ENCODE results near the gene IGSF11.
"Not testable (repeated sequence)": the region's sequence is repeated elsewhere in the genome, so short reads cannot be mapped to it uniquely, and the experiment has no call there.

Gene IGSF11

DNA sequence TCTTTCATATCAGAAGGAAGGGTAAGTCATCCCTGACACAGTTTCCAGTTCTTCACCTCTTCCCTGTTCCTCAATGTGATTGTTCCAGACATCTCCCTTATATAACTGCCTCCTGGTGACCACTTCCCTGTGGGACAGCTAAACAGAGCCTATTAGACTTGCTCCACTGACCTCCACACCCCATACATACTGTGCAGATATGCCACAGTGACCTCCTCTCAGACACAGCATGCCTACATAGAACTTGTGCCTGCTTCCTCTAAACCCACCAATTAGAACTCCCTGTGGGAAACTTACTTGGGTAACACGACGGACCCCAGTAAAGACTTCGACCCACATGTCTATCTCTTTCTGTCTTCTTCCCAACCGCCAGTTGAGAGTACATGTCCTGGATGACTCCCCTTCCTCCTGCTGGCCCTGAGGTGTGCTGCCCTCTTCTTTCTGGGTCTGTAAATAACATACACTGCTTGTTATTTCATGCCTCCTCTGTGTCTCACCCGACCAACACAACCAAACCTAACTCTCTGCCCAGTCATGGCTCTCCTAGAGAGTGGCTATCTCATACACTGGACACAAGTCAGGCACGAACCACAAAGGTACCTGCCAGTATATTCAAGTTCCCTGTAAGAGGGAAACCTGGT is 53.0 kb downstream of the IGSF11 start:
- in situ Hi-C loops (cut with HindIII; ENCODE audit: low pct_unique_long_range_greater_than_20kb, low sequenced_read_pairs): no loop called here
- TF ChIP-seq JUND (IDR thresholded peaks at IDR 0.05; ENCODE audit: low read depth): no peak
- DNase-seq (ENCODE audit: low read depth in 1 of 2, low spot score in 1 of 2): no peak

- in situ Hi-C loops (cut with HindIII; ENCODE audit: low pct_unique_long_range_greater_than_20kb, low sequenced_read_pairs): no loop called here
- TF ChIP-seq JUND (IDR thresholded peaks at IDR 0.05; ENCODE audit: low read depth): no peak
- DNase-seq (ENCODE audit: low read depth in 1 of 2, low spot score in 1 of 2): no peak
Measured at GRCh38 chr3:118980832-118981231, 53.8 kb downstream of the IGSF11 start.

DNA sequence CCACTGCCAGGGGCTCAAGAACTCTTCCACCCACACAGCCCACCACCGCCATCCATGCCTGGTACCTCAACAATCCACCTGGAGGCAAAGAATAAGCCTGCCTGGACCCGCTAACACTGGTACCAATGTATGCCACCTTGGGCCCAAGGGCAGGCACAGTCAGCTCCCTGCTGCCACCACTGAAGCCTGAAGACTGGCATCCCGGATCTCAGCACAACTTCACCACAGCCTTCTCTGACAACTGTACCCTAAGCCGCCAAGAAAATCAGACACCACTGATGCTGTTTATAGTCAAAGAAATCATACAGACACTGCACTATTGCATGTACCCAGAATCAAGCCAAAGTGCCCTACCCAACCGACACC is 56.3 kb downstream of the IGSF11 start:
- DNase-seq (ENCODE audit: low read depth in 1 of 2, low spot score in 1 of 2): no peak
- no peak for TF ChIP-seq JUND (IDR thresholded peaks at IDR 0.05; ENCODE audit: low read depth)
- in situ Hi-C loops (cut with HindIII; ENCODE audit: low pct_unique_long_range_greater_than_20kb, low sequenced_read_pairs): no loop called here

- in situ Hi-C loops (cut with HindIII; ENCODE audit: low pct_unique_long_range_greater_than_20kb, low sequenced_read_pairs): no loop called here
- no peak for DNase-seq (ENCODE audit: low read depth in 1 of 2, low spot score in 1 of 2)
- TF ChIP-seq JUND (IDR thresholded peaks at IDR 0.05; ENCODE audit: low read depth): no peak
Measured at GRCh38 chr3:118977671-118978392, 56.8 kb downstream of the IGSF11 start.

- no peak for DNase-seq (ENCODE audit: low read depth in 1 of 2, low spot score in 1 of 2)
- in situ Hi-C loops (cut with HindIII; ENCODE audit: low pct_unique_long_range_greater_than_20kb, low sequenced_read_pairs): no loop called here
- no peak for TF ChIP-seq JUND (IDR thresholded peaks at IDR 0.05; ENCODE audit: low read depth)
Measured at GRCh38 chr3:118977118-118977517, 57.5 kb downstream of the IGSF11 start.

DNA sequence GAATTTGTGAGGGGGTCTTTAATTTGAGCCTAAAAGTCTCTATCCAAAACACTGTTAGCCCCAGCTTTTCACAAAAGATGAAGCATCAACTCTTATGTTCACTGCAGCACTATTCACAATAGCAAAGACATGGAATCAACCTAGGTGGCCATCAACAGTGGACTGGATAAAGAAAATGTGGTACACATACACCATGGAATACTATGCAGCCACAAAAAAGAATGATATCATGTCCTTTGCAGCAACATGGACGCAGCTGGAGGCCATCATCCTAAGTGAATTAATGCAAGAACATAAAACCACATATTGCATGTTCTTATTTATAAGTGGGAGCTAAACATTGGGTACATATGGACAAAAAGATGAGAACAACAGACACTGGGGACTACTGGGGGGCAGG is 59.2 kb downstream of the IGSF11 start:
- in situ Hi-C loops (cut with HindIII; ENCODE audit: low pct_unique_long_range_greater_than_20kb, low sequenced_read_pairs); DNase-seq (ENCODE audit: low read depth in 1 of 2, low spot score in 1 of 2): not testable (repeated sequence)

DNA sequence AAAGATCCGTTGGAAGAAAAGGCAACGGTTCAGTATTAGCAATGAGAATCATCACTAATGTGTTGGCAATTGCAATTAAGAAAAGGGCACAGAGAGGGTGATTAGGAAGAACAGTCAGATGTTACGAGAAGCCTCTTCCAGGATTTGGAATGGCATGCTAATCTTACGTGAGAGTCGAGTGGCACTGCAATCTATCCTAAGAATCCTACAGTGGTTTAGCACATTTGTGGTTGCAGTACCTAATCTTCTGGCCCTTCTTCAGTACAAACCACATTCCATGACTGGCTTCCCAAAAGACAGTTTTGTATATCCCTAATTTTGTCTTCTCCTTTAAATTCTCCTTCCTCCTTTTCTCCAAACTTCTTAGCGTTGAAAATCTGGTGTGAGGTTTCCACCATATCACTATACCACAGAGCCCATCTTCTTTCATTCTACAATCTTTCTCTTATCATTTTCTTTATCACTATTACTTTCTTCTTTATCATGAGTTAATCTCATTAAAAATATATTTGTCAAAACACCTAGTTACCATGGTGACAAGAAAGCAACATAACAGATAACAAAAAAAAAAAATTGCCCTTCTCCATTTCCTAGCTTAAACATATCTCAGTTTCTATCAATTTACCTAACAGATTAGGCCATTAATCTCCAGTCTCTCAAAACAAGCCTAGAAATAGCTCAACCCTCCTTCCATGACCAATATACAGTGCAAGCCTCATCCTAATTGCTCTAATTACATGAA is 60.1 kb downstream of the IGSF11 start:
- no peak for DNase-seq (ENCODE audit: low read depth in 1 of 2, low spot score in 1 of 2)

GRCh38 chr3:118973050-118973449 is 61.6 kb downstream of the IGSF11 start:
- no peak for DNase-seq (ENCODE audit: low read depth in 1 of 2, low spot score in 1 of 2)
- TF ChIP-seq JUND (IDR thresholded peaks at IDR 0.05; ENCODE audit: low read depth): no peak
- in situ Hi-C loops (cut with HindIII; ENCODE audit: low pct_unique_long_range_greater_than_20kb, low sequenced_read_pairs): no loop called here

More for the DNA sequence above, 60.1 kb downstream of the IGSF11 start:
- TF ChIP-seq JUND (IDR thresholded peaks at IDR 0.05; ENCODE audit: low read depth): no peak
- in situ Hi-C loops (cut with HindIII; ENCODE audit: low pct_unique_long_range_greater_than_20kb, low sequenced_read_pairs): no loop called here

- TF ChIP-seq JUND (IDR thresholded peaks at IDR 0.05; ENCODE audit: low read depth): no peak
- in situ Hi-C loops (cut with HindIII; ENCODE audit: low pct_unique_long_range_greater_than_20kb, low sequenced_read_pairs): no loop called here
- no peak for DNase-seq (ENCODE audit: low read depth in 1 of 2, low spot score in 1 of 2)
Measured at GRCh38 chr3:118970819-118971218, 63.8 kb downstream of the IGSF11 start.

GRCh38 chr3:118968640-118969039 is 66.0 kb downstream of the IGSF11 start:
- no peak for TF ChIP-seq JUND (IDR thresholded peaks at IDR 0.05; ENCODE audit: low read depth)
- in situ Hi-C loops (cut with HindIII; ENCODE audit: low pct_unique_long_range_greater_than_20kb, low sequenced_read_pairs): no loop called here
- DNase-seq (ENCODE audit: low read depth in 1 of 2, low spot score in 1 of 2): no peak

- no peak for DNase-seq (ENCODE audit: low read depth in 1 of 2, low spot score in 1 of 2)
- in situ Hi-C loops (cut with HindIII; ENCODE audit: low pct_unique_long_range_greater_than_20kb, low sequenced_read_pairs): no loop called here
- TF ChIP-seq JUND (IDR thresholded peaks at IDR 0.05; ENCODE audit: low read depth): no peak
Measured at GRCh38 chr3:118968111-118968510, 66.5 kb downstream of the IGSF11 start.

- no peak for DNase-seq (ENCODE audit: low read depth in 1 of 2, low spot score in 1 of 2)
- in situ Hi-C loops (cut with HindIII; ENCODE audit: low pct_unique_long_range_greater_than_20kb, low sequenced_read_pairs): no loop called here
- no peak for TF ChIP-seq JUND (IDR thresholded peaks at IDR 0.05; ENCODE audit: low read depth)
Measured at GRCh38 chr3:118966700-118967099, 67.9 kb downstream of the IGSF11 start.

DNA sequence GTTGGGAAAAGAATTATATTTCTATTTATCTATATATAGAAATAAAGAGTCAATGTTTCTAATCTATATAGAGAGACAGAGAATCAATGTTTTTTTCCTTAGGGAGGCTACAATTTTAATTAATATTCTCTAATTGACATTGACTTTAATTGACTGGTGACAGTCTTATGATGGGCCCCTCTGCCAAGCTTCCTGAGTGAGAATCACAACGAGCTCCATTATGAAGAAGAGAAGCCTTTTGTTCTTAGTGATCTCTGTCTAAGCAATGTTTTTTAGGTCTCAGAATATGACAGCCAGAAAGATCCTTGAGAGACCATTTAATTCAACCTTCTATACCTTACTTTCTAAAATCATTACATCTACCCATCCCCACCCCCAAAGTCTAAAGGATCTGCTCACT is 70.9 kb downstream of the IGSF11 start:
- in situ Hi-C loops (cut with HindIII; ENCODE audit: low pct_unique_long_range_greater_than_20kb, low sequenced_read_pairs): no loop called here
- TF ChIP-seq JUND (IDR thresholded peaks at IDR 0.05; ENCODE audit: low read depth): no peak
- DNase-seq (ENCODE audit: low read depth in 1 of 2, low spot score in 1 of 2): no peak
